CD4-positive, alpha-beta T cell treated with Interleukin-21 for 1 hour (primary cell): ENCODE results near the gene ST6GAL1.

ENCODE experiments used
- DNase-seq: peaks from one replicate; pipeline ENCODE4 v3.0.0-alpha.2; 2020

Gene ST6GAL1

GRCh38 chr3:186917512-186918312 is 12.6 kb upstream of the ST6GAL1 start:
- DNase-seq = no peak

- DNase-seq = no peak
These were observed 10.0 kb upstream of the ST6GAL1 start for GRCh38 chr3:186920301-186920700.

DNA sequence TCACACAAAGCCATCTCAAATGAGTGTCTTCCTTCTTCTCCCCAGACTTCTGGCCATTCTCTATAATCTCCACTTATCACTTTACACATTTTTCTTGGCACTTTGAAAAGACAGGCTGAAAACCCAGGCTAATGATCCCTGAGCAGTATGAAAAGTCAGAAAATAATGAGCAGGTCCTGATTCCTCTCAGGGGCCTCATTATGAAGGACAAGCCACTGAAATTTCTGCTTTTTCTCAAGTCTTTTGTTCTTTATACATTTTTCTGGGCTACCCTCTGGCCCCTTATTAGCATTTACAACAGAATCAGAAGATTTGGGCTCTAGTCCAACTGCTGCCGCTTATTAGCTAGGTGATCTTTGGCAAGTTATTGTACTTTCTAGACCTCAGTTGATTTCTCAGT is 9.5 kb upstream of the ST6GAL1 start:
- DNase-seq = no peak

DNA sequence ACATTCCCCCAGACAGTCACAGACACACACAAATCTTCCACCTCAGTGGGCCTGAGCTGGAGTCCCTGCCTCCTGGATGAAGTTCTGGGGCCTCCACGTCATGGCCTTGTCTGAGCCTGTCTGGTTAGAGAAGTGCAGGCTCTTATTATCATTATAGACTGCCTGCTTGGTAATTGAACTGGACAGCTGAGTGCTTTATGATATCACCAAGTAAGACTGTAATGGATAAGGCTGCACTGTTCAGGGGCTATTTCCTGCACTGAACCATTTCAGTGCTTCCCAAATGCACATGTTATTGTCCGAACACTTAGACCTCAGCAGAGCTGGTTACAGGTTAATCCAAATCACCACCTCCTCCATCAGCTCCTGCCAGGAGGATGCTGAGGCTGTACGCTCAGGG is 8.7 kb upstream of the ST6GAL1 start:
- DNase-seq = no peak

- DNase-seq = no peak
These were observed 8.1 kb upstream of the ST6GAL1 start for GRCh38 chr3:186922224-186922623.

DNA sequence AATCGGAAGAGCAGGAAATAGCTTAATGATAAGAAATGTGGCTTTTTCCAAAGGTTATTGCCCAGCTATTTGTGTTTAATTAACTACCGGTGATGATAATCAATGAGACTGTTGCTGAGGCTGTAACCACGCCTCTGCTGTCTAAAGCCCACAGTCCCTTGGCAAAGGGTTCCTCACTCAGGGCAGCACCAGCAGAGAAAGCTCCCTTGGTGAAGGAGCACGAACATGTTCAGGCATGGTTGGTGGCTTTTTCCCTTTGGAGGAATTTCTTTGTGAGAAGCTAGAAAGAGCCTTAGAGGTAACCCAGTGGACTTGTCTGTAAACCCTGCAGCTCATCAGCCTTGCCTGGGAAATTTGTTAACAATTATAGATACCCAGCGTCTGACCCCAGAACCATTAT is 7.5 kb upstream of the ST6GAL1 start:
- DNase-seq = no peak

DNA sequence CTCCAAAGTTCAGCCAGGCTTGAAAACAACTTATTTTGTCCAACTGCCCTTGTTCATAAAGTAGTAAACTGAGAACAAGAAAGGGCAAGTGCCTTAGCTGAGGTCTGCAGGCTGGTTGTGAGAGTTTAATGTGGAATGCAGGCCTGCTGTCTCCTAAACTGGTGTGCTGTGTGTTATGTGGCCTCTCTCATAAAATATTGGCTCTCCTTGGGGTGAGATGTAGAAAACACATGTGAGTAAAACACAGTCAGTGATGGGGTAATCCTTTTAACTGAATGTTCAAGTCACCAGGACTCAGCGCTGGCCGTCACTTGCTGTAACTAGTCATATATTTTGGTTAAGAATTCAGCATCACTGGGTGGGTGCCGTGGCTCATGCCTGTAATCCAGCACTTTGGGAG is 7.1 kb upstream of the ST6GAL1 start:
- no peak for DNase-seq

GRCh38 chr3:186925826-186926225 is 4.5 kb upstream of the ST6GAL1 start:
- DNase-seq = no peak

GRCh38 chr3:186929186-186929585 is 1.1 kb upstream of the ST6GAL1 start:
- no peak for DNase-seq

DNA sequence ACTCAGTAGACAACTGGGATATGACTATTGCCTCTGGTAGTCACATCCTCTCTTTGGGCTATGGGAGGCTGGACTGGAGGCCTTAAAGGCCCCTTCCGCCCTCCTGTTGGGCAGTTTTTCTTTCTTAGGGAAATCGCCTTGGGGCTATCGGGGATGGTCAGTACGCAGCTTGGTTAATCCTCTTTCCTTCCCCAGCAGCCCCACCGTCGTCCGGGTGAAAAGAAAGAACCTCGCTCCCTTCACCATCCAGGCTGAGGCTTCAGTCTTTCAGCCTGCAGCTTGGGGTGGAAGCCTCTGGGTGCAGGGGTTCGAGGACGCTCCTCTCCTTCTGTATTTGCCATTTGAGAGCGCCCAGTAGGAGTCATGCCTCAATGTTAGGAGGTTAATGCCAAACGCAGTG is 641 bp upstream of the ST6GAL1 start:
- no peak for DNase-seq

DNA sequence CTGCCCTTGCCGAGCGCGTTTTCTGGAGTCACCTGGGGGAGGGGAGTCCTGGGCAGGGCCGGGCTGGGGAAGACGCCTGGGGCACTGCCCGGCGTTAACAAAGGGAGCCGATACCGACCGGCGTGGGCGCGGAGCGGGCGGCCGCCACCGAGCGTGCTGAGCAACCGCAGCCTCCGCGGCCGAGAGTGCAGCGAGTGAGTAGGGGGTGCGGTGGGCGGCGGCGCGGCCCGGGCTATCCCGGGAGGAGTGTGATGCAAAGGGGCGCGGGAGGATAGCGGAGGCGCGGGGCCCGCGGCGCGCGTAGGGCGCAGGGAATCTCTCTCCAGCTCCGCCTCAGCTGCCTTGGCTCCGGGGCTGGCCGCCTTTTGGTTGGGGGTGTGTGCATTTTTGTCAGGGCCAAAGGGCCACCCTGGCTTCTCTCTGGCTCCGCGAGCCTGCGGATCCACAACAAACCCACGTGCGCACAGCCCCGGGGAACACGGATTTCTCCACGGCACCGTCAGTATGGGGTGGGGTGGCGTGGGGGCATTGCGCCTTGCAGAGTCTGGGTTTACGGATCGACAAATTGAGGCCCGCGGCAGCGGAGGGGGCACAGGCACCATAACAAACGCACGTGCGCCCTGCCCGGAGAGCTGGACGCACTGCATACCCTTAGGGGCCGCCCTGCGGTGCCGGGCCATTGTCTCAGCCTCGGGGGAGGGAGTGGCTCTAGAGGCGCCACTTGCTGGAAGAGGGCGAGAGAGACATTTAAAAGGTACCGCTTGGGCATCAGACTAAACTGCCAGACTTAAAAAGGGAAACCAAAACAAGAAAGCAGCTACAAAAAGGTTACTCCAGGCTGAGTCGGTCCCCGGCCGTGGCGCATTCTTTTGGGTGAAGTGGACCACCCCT is 560 bp downstream of the ST6GAL1 start:
- DNase-seq = peak; percentile 81

- peak; percentile 75 for DNase-seq
These were observed 1.4 kb downstream of the ST6GAL1 start for GRCh38 chr3:186931532-186932280.

GRCh38 chr3:186932281-186933181 is 2.2 kb downstream of the ST6GAL1 start:
- no peak for DNase-seq

DNA sequence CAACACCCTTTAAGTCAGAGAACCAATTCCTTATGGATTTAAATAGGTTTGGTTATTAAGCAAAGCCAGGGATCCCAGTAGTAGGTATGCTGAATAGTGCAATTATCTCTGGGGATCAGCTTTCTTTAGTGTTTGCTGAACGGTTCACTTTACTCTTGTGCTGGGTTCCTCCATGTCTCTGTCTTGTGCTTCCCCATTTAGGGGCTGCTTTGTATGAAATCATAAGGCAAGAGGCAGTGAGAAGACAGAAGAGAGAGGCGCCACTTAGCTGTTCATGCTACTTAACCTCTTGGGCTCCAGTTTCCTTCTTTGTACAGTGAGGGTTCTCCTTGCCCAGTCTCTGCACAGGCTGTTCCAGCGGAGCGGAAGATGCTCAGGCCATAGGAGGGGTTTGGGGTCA is 3.5 kb downstream of the ST6GAL1 start:
- no peak for DNase-seq

- DNase-seq = no peak
These were observed 4.8 kb downstream of the ST6GAL1 start for GRCh38 chr3:186935133-186935532.

DNA sequence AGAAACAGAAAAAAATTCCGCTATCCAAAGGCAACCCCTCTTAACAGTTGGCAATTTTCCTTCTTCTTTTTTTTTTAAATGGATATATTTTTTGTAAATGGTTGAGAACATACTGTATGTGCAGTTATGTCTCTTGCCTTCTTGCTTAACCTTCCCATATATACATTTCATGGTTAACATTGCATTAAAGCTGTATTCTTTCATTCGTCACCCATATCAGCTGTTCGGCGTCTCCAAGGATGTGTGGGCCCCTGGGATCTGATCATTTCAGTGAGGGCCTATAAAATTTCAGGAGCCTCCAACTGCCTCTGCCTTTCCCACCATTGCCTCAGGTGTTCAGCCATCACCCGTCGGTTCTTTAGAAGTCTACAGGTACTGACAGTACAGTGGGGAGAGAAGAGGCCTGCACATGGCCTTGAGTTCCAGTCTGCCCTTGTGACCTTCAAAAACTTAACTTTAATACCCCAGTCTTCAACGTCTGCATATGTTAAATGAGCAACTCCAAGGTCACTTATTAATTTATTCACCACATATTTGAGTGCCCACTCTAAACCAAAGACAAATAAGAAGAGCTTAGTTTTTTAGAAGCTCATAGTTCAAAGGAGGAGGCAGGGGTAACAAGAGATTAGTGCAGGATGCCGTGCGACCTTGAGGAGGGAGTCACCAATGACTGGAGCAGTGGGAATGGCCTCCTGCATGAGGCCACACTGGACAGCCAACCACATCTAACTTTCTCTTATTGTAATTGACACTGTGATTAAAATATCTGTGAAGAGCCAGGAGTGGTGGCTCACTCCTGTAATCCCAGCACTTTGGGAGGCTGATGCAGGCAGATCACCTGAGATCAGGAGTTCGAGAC is 6.9 kb downstream of the ST6GAL1 start:
- DNase-seq = no peak

- no peak for DNase-seq
These were observed 8.4 kb downstream of the ST6GAL1 start for GRCh38 chr3:186938716-186939115.

DNA sequence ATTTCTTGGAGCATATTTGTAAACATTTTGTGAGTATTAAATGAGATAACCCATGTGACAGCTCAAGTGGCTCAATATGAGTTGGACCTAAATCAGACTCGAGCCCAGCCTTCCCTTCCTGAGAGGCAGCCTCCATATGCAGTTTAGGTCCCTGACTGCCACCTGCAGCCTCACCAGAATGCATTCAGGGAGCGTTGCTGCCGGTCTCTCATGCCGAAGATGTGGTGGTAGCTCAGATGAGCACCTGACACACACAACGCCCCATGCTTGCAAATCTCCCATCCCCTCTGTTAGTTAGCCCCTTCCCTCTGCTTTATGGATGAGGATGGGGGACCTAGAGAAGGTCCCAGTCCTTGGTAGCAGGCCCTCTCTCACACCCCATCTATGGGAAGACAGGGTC is 9.2 kb downstream of the ST6GAL1 start:
- DNase-seq = no peak

DNA sequence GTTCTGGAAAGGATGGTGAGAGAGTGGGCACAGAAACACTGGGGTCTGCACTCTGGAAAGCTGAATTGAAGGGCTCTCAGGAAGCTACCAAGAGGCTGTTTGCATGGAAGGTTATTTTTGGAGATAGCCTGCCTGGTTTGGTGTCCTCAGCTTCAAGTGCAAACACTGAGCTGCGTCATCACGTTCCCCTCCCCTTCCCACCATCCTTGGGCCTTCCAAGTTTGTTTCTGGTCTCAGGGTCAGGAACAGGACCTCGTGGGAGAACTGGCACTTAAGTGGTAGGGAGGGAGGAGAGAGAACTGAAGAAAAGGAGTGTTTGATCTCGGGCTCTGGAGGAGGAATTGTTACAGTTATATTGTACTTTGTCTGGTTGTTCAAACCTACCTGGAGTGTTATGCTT is 10.6 kb downstream of the ST6GAL1 start:
- no peak for DNase-seq

DNA sequence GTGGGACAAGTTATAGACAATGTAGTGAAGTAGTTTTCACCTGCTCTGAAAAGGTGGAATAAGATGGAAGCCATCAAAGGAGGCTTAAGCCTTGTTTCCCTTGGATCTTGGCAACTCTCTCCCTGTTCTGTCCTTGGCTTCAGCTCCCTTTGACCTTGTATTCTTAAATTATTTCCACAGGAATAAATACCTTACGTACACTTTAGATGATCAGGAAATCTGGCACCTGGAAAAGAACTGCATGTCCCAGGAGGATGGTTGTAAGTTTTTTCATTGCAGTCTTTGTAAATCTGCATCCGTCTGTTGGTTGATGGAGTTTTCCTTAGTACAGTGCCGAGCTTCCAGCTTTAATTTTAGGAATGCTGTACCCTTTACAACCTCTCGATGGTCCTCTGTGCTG is 11.8 kb downstream of the ST6GAL1 start:
- DNase-seq = no peak

DNA sequence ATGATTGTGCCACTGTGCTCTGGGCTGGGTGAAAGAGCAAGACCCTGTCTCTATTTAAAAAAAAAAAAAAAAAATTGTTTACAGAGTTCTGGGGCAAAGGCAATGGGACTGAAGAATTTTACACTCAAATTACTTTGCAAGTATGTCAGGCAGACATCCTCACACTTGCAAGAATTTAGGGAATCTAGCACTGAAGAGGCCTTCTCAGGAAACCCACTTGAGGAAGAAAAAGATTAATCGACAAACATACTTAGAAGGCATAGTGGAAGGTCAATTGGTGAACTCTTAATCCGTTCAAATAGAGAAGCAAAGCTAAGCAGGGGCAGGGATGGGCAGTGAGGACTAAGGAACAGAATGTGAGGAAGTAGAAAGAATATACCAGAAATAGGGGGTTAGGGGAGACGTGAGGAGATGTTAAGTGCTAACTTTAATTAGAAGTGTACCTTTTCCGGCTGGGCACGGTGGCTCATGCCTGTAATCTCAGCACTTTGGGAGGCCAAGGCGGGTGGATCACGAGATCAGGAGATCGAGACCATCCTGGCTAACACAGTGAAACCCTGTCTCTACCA is 15.0 kb downstream of the ST6GAL1 start:
- no peak for DNase-seq
